Thyroid gland (tissue), 4 donors: ENCODE measurements around the gene POLR3GL. TPM values are rescaled to one million over a fixed set of nuclear protein-coding genes. Genes with fewer than 3 reads are reported as not detected.
"Not testable (repeated sequence)": the region's sequence is repeated elsewhere in the genome, so short reads cannot be mapped to it uniquely, and the experiment has no call there.

ENCODE experiments used
- DNase-seq, 2 donors: peaks; one replicate each; pipeline ENCODE4 v3.0.0-alpha.2; 2019
- H3K27ac ChIP-seq, 3 donors: fragments of 200-600 bp; sonication (generic); 1 replicate in 2 of 3; 2 replicates in 1 of 3; pipeline ENCODE4 v1.5.1; 2016 to 2019; ENCODE audit warnings: mild to moderate bottlenecking in 1 of 3, moderate library complexity in 1 of 3
- H3K27me3 ChIP-seq: fragments of 200-600 bp; sonication (generic); one replicate; pipeline ENCODE4 v1.5.1; 2019
- H3K36me3 ChIP-seq, 2 donors: fragments of 200-600 bp; sonication (generic); one replicate each; pipeline ENCODE4 v1.5.1; 2016 to 2019
- H3K4me1 ChIP-seq, 2 donors: fragments of 200-600 bp; sonication (generic); one replicate each; pipeline ENCODE4 v1.5.1; 2017 to 2019
- H3K4me3 ChIP-seq, 3 donors: fragments of 200-600 bp; sonication (generic); replicated peaks in 1 of 3; 1 replicate in 2 of 3; 2 replicates in 1 of 3; pipeline ENCODE4 v1.5.1; 2016; ENCODE audit warnings: mild to moderate bottlenecking in 1 of 3
- H3K9me3 ChIP-seq: fragments of 200-600 bp; sonication (generic); one replicate; pipeline ENCODE4 v1.5.1; 2017
- POLR2A ChIP-seq, 2 donors: fragments of 450-650 bp; IDR thresholded peaks; one replicate each; pipeline ENCODE4 v1.6.1; 2017; ENCODE audit warnings: antibody characterized with exemption in 2 of 2, mild to moderate bottlenecking in 2 of 2, moderate library complexity in 1 of 2
- WGBS, 2 donors: methylation state at CpG; one replicate each; pipeline ENCODE4 v1.1.5; 2017; 5-methylcytosine and 5-hydroxymethylcytosine counted together
- intact Hi-C: fragments of 100-400 bp; cut with DNase I; formaldehyde crosslinking; loops from one replicate; pipeline ENCODE4 v1.15.1; 2023
- total RNA-seq, 4 donors: library from RNA; depleted of rRNA; stranded (reverse); fragments of >200 nt; gene quantifications; one replicate each; pipeline ENCODE4 v1.2.3, GENCODE V29; 2016
- TF ChIP-seq, protein P1 (sequence below), 6 experiments: fragments of 200-600 bp in 3 of 6; fragments of 450-650 bp in 3 of 6; sonication (generic) in 3 of 6; IDR thresholded peaks; one replicate each; pipeline ENCODE4 v1.5.1; 2016 to 2019; ENCODE audit warnings: antibody characterized with exemption in 6 of 6, mild to moderate bottlenecking in 2 of 6, inconsistent platforms in 1 of 6, moderate library complexity in 1 of 6

The POLR3GL gene
- total RNA-seq, 4 donors from 2014 or later: 12.5 to 36.4 (median 22.7) TPM

DNA sequence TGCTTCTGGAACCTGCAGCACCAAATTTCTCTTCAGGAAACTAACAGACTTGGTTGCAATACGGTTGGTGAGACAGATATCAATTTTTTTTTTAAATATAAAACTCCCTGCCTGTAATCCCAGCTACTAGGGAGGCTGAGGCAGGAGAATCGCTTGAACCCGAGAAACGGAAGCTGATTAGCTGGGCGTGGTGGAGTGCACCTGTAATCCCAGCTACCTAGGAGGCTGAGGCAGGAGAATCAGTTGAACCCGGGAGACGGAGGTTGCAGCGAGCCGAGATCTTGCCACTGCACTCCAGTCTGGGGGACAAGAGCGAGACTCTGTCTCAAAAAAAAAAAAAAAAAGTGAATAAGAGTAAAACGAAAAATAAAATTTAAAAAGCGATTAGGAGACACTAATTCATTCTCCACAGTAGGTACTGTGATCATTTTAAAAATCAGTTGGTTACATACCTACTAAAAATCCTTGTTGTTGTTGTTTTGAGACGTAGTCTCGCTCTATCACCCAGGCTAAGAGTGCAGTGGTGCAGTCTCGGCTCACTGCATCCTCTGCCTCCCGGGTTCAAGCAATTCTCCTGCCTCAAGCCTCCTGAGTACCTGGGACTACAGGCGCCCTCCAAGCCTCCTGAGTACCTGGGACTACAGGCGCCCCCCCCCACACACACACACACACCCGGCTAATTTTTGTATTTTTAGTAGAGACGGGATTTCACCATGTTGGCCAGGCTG is 36.4 kb upstream of the POLR3GL start:
- H3K9me3 ChIP-seq: no peaks in the 10 kb centered on the region
- no peaks in the 10 kb centered on the region for H3K27me3 ChIP-seq
- peaks cover 5 to 16% of the 10 kb centered on the region in 2 donors for H3K4me1 ChIP-seq
- WGBS, 2 donors: 50% methylated on average over 20 of the region's 20 CpGs
- intact Hi-C loops: no loop called here
- peak overlapping the region; percentile 32 to 82 (median 40) for H3K4me3 ChIP-seq
- DNase-seq: peak; percentile 20 to 22
- peaks cover 0 to 8% of the 10 kb centered on the region in 2 donors for H3K36me3 ChIP-seq
- H3K27ac ChIP-seq: peak overlapping the region; percentile 93 to 96 (median 94)
- no peak for TF ChIP-seq POLR2A (IDR thresholded peaks at IDR 0.05)
- TF ChIP-seq, protein P1, sequence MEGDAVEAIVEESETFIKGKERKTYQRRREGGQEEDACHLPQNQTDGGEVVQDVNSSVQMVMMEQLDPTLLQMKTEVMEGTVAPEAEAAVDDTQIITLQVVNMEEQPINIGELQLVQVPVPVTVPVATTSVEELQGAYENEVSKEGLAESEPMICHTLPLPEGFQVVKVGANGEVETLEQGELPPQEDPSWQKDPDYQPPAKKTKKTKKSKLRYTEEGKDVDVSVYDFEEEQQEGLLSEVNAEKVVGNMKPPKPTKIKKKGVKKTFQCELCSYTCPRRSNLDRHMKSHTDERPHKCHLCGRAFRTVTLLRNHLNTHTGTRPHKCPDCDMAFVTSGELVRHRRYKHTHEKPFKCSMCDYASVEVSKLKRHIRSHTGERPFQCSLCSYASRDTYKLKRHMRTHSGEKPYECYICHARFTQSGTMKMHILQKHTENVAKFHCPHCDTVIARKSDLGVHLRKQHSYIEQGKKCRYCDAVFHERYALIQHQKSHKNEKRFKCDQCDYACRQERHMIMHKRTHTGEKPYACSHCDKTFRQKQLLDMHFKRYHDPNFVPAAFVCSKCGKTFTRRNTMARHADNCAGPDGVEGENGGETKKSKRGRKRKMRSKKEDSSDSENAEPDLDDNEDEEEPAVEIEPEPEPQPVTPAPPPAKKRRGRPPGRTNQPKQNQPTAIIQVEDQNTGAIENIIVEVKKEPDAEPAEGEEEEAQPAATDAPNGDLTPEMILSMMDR (IDR thresholded peaks at IDR 0.05): no peak

DNA sequence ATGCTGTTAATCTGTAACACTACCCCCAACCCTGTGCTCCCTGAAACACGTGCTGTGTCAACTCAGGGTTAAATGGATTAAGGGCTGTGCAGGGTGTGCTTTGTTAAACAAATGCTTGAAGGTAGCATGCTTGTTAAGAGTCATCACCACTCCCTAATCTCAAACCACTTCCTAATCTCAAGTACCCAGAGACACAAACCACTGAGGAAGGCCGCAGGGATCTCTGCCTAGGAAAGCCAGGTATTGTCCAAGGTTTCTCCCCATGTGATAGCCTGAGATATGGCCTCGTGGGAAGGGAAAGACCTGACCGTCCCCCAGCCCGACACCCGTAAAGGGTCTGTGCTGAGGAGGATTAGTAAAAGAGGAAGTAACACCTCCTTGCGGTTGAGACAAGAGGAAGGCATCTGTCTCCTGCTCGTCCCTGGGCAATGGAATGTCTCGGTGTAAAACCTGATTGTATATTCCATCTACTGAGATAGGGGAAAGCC is 31.9 kb upstream of the POLR3GL start:
- H3K9me3 ChIP-seq, H3K4me3 ChIP-seq, DNase-seq, H3K4me1 ChIP-seq, H3K27me3 ChIP-seq, H3K27ac ChIP-seq, intact Hi-C loops, H3K36me3 ChIP-seq: not testable (repeated sequence)
- WGBS, 2 donors: 76 to 79% methylated on average over 9 of the region's 9 CpGs

DNA sequence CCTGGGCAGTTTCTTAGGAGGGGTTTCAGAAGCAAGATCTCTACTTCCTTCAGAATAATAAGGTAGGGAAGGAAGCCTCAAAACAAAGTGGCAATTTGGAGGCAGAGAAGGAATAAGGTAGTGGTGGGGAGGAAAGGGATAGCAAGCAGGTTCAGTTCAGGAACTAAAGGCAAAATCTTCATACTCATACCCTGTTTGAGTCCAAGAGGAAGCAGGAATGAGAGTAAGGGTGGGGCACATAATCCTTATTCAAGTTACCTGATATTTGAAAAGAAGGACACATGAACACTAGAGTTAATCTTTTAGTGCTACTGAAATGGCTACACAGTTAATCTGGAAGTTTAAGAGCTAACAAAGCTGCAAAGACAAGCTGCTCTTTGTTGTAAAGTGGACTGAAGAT is 28.8 kb upstream of the POLR3GL start:
- no peak overlapping the region for H3K4me3 ChIP-seq
- no peak overlapping the region for H3K27ac ChIP-seq
- intact Hi-C loops: no loop called here
- TF ChIP-seq POLR2A (IDR thresholded peaks at IDR 0.05): no peak
- TF ChIP-seq, protein P1 (IDR thresholded peaks at IDR 0.05): no peak
- H3K4me1 ChIP-seq: no peaks in the 10 kb centered on the region
- H3K9me3 ChIP-seq: no peaks in the 10 kb centered on the region
- H3K36me3 ChIP-seq: peaks cover 2 to 9% of the 10 kb centered on the region in 2 donors
- no peak for DNase-seq
- no peaks in the 10 kb centered on the region for H3K27me3 ChIP-seq

DNA sequence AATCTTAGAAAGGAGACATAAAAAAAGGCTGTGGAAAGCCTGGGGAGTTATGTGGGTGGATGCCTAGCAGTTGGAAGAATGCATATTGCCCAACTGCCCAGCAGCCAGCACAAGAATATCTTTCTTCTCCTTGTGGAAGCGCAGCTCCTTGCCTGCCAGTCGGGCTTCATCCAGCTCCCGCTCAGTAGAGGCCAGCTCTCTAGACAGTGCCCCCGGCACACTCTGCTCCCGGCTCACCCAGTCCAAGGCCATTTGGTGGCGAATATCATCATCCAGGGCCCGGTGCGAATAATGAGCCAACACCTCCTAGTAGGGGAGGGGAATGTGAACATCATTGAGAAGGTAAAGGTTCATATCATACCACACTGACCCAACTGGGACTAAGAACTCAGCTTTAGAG is 28.2 kb upstream of the POLR3GL start:
- DNase-seq: no peak
- 87 to 94% methylated on average over 8 of the region's 8 CpGs for WGBS, 2 donors

DNA sequence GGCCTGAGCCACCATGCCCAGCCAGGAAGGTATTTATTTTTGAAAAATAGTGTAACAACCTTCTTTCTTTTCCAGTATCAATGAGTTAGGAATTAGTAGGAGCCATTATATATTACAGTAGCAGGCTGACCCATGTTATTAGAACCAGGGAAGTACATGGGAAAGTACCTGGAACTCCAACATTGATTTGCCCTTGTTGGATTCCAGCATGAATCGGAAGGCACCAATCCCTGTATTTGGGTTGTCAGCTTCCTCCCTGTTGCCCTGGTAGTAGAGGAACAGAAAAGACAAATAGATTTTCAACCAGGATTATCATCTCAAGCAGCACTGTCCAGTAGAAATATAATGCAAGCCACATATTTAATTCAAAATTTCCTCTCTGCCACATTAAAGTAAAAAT is 27.1 kb upstream of the POLR3GL start:
- Histone ChIP-seq H3K4me1 (no peaks in the 10 kb centered on the region), H3K4me3 (no peak overlapping the region), H3K27me3 (no peaks in the 10 kb centered on the region), H3K27ac (no peak overlapping the region), H3K9me3 (no peaks in the 10 kb centered on the region), H3K36me3 (peaks cover 6 to 9% of the 10 kb centered on the region in 2 donors)
- intact Hi-C loops: no loop called here
- TF ChIP-seq POLR2A (IDR thresholded peaks at IDR 0.05): no peak
- TF ChIP-seq, protein P1 (IDR thresholded peaks at IDR 0.05): no peak
- DNase-seq: no peak
- WGBS, 2 donors: 90 to 95% methylated on average over 1 of the region's 1 CpG

More for the DNA sequence above, 28.2 kb upstream of the POLR3GL start:
- no peak for TF ChIP-seq POLR2A (IDR thresholded peaks at IDR 0.05)
- TF ChIP-seq, protein P1 (IDR thresholded peaks at IDR 0.05): no peak
- H3K4me1 ChIP-seq: no peaks in the 10 kb centered on the region
- no peaks in the 10 kb centered on the region for H3K27me3 ChIP-seq
- H3K36me3 ChIP-seq: peaks cover 2 to 9% of the 10 kb centered on the region in 2 donors
- intact Hi-C loops: no loop called here
- no peak overlapping the region for H3K4me3 ChIP-seq
- no peak overlapping the region for H3K27ac ChIP-seq
- no peaks in the 10 kb centered on the region for H3K9me3 ChIP-seq
